ENCODE results near the gene TP73.

DNA sequence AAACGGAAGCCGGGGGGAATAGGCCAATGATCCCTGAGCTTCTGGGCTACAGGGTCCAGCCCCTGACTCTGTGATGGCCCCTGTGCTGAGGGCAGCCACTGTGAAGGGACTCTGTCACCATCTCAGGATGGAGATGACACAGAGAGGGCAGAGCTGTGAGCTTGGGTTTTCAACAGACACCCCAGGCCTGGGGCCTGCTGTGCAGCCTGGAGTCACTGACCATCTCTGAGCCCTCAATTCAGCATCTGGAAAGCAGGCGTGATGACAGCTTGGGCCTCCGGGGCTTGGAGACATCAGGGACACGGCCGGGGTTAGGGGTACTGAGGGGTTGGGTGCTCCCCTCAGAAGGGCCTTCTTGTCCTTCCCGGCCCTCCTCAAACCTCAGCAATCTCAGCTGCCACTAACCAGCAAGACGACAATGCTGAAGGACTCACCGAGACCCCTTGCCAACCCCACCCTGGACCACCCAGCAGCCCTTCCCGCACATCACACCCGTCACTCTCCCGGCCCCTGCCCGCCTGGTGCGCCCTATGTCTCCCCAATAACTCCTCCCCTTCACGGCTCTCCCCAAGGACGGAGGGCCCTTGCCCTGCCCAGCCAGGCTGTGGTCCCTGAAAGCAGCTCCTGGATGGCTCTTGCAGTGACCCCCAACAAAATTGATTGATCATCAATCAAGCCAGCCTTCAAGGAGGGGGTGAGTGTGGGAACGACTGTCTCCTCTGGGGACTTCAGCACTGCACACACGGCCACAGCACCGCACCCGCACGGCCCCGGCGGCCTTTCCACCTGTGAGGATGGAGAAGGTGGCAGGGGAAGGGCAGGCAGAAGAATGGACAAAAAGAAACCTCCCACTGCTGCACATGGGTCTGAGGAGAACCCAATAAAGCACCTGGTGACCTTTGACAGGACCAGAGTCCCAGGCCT is 45.3 kb upstream of the TP73 start:
- TF ChIP-seq, protein P1, sequence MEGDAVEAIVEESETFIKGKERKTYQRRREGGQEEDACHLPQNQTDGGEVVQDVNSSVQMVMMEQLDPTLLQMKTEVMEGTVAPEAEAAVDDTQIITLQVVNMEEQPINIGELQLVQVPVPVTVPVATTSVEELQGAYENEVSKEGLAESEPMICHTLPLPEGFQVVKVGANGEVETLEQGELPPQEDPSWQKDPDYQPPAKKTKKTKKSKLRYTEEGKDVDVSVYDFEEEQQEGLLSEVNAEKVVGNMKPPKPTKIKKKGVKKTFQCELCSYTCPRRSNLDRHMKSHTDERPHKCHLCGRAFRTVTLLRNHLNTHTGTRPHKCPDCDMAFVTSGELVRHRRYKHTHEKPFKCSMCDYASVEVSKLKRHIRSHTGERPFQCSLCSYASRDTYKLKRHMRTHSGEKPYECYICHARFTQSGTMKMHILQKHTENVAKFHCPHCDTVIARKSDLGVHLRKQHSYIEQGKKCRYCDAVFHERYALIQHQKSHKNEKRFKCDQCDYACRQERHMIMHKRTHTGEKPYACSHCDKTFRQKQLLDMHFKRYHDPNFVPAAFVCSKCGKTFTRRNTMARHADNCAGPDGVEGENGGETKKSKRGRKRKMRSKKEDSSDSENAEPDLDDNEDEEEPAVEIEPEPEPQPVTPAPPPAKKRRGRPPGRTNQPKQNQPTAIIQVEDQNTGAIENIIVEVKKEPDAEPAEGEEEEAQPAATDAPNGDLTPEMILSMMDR (IDR thresholded peaks at IDR 0.05; ENCODE audit: low read depth, low read length) = no peak
- TF ChIP-seq EZH2phosphoT487 (IDR thresholded peaks at IDR 0.05; ENCODE audit: low read depth) = no peak
